Measurements from ENCODE around the gene KLRF1.

DNA sequence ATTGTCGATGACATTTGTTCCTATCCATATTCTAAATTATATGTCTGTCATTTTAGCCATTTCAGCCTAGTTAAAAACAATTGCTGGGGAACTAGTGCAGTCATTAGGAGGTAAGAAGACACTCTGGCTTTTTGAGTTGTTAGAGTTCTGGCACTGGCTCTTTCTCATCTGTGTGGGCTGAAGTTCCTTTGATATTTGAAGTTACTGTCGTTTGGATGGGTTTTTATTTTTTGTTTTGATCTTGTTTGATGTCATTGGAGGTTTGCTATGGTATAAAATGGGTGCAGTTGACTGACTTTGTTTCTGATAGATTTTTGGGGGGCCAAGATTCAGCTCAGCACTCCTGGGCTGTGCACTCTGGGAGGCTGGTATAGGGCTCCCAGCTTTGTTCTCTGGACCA is 45.9 kb upstream of the KLRF1 start:
- TF ChIP-seq, protein P1, sequence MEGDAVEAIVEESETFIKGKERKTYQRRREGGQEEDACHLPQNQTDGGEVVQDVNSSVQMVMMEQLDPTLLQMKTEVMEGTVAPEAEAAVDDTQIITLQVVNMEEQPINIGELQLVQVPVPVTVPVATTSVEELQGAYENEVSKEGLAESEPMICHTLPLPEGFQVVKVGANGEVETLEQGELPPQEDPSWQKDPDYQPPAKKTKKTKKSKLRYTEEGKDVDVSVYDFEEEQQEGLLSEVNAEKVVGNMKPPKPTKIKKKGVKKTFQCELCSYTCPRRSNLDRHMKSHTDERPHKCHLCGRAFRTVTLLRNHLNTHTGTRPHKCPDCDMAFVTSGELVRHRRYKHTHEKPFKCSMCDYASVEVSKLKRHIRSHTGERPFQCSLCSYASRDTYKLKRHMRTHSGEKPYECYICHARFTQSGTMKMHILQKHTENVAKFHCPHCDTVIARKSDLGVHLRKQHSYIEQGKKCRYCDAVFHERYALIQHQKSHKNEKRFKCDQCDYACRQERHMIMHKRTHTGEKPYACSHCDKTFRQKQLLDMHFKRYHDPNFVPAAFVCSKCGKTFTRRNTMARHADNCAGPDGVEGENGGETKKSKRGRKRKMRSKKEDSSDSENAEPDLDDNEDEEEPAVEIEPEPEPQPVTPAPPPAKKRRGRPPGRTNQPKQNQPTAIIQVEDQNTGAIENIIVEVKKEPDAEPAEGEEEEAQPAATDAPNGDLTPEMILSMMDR (IDR thresholded peaks at IDR 0.05; ENCODE audit: low read length): no peak
- TF ChIP-seq EZH2 (optimal IDR thresholded peaks at IDR 0.05; ENCODE audit: low read depth, low read length): no peak
